GM13976 (cell line): ENCODE results near the gene DUS2.

Experiments
- DNase-seq: peaks from one replicate; pipeline ENCODE4 v3.0.0; 2012; ENCODE audit warnings: low spot score
- CTCF ChIP-seq: IDR thresholded peaks from 2 replicates; pipeline ENCODE4 v1.5.1; 2012; ENCODE audit warnings: borderline replicate concordance, mild to moderate bottlenecking; ENCODE audit not compliant: insufficient read depth; ENCODE audit errors: extremely low read depth, missing control alignments, control extremely low read depth
- in situ Hi-C: fragments of 300-500 bp; cut with MboI; formaldehyde crosslinking; loops from one replicate; pipeline ENCODE4 v1.12.0; 2022; ENCODE audit warnings: low sequenced_read_pairs, mixed read lengths, inconsistent platforms; ENCODE audit not compliant: unreplicated experiment

The DUS2 gene

DNA sequence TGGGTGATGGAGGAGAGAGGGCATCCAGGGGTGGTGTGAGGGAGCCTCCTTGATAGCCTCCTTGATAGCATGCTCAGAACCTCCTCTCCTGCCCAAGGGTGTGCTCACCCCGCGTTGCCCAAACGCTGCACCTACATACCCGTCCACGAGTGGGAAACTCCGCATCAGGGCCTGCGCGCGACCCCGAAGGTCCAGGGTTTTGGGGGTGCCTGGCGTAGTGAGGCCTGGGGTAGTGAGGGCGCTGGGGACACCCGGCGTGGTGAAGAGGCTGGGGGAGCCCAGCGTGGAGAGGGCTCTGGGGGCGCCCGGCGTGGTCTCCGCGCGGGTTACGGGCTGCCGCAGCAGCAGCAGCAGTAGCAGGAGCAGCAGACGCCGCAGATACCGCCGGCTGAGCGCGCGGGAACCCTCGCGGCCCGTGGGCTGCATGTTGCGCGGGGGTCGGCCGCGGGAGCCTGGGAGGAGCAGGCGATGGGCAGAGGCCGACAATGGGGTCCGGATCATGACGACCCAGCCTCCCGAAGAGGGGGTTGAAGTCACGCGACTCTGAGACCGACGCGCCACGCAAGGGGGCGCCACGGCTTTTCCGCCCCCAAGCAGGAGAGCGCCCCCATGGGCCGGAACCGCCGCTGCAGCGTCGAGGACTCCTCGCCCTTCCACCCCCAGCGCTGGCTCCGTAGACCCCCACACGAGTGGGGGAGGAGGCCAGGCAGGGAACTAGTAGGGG lies 43.0 kb upstream of the DUS2 start, which contains the start of gene DPEP3:
Gene DPEP3 (minus strand): TSS at position 545 of the 724 bp plus-strand sequence. CDS start 119 bp downstream, at position 426.
- in situ Hi-C loops: no loop called here
- no peak for TF ChIP-seq CTCF
- no peak for DNase-seq

- in situ Hi-C loops: no loop called here
- TF ChIP-seq CTCF: no peak
- no peak for DNase-seq
These were observed 40.9 kb upstream of the DUS2 start for GRCh38 chr16:67982011-67982696.

- TF ChIP-seq CTCF: no peak
- no peak for DNase-seq
- in situ Hi-C loops: no loop called here
These were observed 36.1 kb upstream of the DUS2 start for GRCh38 chr16:67986949-67987348.

DNA sequence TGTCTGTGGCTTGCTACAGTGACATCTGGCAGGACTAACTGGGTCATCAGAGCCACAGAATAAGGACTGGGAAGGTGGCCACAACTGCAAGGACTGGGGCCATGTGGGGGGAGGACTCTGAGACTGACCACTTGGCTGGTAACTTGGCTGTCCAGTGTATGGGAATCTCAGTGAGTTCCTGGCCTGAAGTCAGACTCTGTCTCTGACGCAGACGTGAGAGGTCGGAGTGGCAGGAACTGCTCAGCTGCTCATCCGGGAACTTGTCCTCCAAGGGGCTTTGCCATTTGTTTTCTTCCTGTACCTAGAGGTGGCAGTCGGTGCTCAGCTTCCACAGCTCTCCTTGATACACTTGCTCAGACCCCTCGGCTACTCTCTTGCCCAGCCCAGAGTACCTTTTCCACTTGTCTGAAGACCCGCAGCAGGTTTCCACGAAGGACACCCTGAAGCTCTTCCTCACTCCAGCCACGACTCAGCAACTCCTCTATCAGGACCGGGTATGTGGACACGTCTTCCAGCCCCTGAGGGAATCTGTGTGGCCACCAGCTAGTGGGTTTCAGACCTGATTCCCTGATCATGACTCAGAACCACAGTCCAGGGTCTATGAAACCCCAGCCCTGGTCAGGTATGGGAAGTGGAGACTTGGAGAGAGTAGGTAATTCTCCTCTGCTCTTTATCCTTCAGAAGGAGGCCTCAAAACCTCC lies 35.5 kb upstream of the DUS2 start:
- in situ Hi-C loops: no loop called here

GRCh38 chr16:67988675-67989074 lies 34.4 kb upstream of the DUS2 start:
- in situ Hi-C loops: no loop called here
- no peak for TF ChIP-seq CTCF
- no peak for DNase-seq

More for the DNA sequence above, 35.5 kb upstream of the DUS2 start:
- TF ChIP-seq CTCF: no peak
- no peak for DNase-seq

DNA sequence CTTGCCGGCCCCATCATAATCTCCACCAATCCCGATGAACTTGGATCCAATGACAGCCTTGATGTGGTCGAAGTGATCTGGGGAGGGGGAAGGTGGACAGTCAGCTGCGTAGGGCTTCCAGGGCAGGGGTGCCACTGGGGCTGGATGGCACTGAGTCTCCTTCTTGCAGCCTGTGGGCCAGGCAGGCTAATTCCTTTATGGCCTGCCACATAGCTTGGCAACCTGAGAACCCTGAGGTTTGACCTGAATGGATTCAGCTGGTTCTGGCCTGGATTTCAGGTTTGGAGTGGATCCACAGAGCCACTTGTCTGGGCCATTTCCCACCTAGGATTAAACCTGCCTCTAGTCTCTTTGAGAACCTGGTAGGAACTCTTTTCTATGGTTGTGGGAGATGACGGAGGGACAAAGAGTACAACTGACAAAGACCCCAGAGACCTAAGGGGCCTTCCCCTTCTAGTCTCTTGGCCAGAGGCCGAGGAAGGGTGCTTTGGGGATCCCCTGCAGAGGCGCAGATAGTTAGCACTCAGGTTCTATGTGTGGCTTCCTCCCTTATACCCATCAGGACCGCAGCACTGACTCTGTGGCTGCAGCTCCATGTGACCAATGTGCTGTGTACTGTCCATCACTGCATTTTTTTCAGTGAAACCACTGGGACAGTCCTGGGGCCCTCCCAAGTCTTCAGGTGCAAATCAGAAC lies 33.6 kb upstream of the DUS2 start:
- no peak for TF ChIP-seq CTCF
- in situ Hi-C loops: no loop called here
- no peak for DNase-seq
